ENCODE data around the gene MIPOL1.

DNA sequence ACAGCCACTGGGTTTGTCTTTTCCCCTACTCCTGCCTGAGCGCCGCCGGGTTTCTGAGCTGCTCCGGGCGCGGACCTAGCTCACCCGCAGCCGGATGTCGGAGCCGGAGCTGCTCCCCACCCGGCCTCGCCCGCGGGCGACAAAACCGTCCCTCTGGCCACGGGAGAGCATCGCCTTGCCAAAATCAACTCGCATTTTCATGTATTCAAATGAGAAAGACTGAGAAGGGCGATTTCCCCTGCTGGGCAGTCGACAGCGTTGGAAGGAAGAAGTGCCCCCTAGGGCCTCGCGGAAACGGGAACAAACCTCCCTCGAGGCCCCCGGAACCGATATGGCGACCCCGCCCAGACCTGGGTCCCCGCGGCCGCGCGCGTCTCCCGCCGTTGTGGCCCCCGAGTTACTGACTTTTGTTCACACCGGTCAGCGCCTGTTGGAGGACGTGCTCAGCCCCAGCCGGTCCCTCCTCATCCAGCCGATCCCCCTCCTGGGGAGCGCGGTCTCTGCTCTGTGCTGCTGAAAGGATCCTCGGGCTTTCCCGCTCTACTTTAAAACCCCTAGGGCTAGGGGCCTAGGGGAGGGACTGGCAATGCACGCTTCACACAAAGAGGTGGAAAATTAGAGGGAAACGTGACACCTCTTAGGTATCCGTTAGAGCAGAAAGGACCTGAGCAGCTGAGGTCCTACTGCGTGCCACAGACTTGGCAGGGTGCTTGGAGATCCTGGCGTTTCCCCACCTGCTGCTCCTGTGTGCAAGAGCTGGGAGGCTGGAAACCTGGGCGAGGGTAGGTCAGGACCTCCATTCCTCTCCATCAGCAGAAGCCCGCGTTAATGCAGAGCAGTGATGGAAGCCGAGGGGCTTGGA is 402.0 kb downstream of the MIPOL1 start:
- no peak for TF ChIP-seq POLR2A (IDR thresholded peaks at IDR 0.05)
- TF ChIP-seq, protein P1, sequence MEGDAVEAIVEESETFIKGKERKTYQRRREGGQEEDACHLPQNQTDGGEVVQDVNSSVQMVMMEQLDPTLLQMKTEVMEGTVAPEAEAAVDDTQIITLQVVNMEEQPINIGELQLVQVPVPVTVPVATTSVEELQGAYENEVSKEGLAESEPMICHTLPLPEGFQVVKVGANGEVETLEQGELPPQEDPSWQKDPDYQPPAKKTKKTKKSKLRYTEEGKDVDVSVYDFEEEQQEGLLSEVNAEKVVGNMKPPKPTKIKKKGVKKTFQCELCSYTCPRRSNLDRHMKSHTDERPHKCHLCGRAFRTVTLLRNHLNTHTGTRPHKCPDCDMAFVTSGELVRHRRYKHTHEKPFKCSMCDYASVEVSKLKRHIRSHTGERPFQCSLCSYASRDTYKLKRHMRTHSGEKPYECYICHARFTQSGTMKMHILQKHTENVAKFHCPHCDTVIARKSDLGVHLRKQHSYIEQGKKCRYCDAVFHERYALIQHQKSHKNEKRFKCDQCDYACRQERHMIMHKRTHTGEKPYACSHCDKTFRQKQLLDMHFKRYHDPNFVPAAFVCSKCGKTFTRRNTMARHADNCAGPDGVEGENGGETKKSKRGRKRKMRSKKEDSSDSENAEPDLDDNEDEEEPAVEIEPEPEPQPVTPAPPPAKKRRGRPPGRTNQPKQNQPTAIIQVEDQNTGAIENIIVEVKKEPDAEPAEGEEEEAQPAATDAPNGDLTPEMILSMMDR (IDR thresholded peaks at IDR 0.05) = no peak
